ENCODE results near the gene NT5DC3. TPM values are rescaled to one million over a fixed set of nuclear protein-coding genes. Genes with fewer than 3 reads are reported as not detected.

The NT5DC3 gene
- total RNA-seq, 3 donors from 2014 or later: 13.7 to 283 (median 18.0) TPM

DNA sequence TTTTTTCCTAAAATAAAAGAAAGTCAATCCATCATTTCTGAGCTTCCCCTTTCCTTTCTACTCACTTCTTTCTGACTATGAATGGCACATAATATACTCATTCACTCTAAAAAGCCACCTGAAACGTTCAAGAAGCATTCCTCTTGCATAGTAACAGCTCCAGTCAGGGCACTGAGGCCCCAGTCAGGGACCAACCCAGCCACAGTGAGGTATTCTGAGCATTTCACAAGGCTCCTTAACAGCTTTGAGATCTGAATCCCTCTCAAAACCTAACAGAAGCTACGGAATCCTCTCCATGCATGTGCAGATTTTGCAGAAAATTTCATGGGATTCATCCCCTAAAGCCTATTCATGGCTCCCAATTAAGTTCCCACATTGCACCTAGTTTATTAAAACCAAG lies 23.2 kb downstream of the NT5DC3 start:
- intact Hi-C loops (cut with DNase I, micrococcal nuclease): no loop called here
- TF ChIP-seq, protein P1, sequence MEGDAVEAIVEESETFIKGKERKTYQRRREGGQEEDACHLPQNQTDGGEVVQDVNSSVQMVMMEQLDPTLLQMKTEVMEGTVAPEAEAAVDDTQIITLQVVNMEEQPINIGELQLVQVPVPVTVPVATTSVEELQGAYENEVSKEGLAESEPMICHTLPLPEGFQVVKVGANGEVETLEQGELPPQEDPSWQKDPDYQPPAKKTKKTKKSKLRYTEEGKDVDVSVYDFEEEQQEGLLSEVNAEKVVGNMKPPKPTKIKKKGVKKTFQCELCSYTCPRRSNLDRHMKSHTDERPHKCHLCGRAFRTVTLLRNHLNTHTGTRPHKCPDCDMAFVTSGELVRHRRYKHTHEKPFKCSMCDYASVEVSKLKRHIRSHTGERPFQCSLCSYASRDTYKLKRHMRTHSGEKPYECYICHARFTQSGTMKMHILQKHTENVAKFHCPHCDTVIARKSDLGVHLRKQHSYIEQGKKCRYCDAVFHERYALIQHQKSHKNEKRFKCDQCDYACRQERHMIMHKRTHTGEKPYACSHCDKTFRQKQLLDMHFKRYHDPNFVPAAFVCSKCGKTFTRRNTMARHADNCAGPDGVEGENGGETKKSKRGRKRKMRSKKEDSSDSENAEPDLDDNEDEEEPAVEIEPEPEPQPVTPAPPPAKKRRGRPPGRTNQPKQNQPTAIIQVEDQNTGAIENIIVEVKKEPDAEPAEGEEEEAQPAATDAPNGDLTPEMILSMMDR (IDR thresholded peaks at IDR 0.05): no peak
- Histone ChIP-seq H3K4me1 (ENCODE audit: low read depth) (no peaks in the 10 kb centered on the region), H3K4me3 (no peak overlapping the region), H3K9me3 (peaks cover 4% of the 10 kb centered on the region), H3K36me3 (ENCODE audit: low read depth) (no peaks in the 10 kb centered on the region)
- DNase-seq (no peak), ATAC-seq (no peak)

DNA sequence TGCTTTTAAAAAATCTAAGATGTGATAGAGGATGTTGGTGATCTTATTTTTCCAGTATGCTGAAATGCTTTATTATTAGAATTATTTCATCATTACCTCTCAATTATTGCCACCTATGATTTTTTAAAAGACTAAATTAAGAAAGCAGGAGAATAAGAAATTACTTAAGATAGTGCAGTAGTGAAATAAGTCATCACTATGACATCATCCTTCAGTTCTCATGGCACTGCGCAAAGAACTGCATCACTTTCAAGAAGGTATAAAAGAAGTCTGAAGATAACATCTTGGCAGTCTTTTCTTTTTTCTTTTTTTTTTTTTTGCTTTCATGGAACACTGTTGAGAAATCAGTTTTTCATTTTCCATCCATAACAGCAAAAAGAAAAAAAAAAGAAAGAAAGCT lies 24.4 kb downstream of the NT5DC3 start:
- intact Hi-C loops (cut with DNase I, micrococcal nuclease): no loop called here
- TF ChIP-seq, protein P1 (IDR thresholded peaks at IDR 0.05): no peak
- Histone ChIP-seq H3K36me3 (ENCODE audit: low read depth) (no peaks in the 10 kb centered on the region), H3K4me1 (ENCODE audit: low read depth) (no peaks in the 10 kb centered on the region), H3K4me3 (no peak overlapping the region), H3K9me3 (peaks cover 4% of the 10 kb centered on the region)
- no peak for DNase-seq
- ATAC-seq: no peak

DNA sequence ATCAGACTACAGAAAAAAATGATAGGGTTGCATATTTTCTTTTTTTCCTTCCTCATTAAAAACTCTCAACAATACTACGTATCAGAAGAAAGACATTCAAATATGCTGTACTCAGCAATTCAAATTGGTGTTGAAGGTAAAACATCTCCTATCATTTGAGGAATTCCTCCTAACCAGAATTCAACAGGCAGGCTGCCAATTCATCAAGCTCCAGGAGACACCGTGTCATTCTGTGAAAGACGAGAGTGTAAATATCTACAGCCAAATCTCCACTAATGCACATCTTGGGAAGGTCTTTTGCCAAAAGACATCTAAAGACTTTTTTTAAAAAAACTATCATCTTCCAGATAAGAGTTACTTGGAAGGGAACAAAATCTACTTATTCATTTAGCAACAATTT lies 26.6 kb downstream of the NT5DC3 start:
- ATAC-seq (no peak), DNase-seq (no peak)
- intact Hi-C loops (cut with DNase I, micrococcal nuclease): no loop called here
- TF ChIP-seq, protein P1 (IDR thresholded peaks at IDR 0.05): no peak
- H3K9me3 ChIP-seq: no peaks in the 10 kb centered on the region
- H3K4me3 ChIP-seq: no peak overlapping the region
- no peaks in the 10 kb centered on the region for H3K36me3 ChIP-seq (ENCODE audit: low read depth)
- no peaks in the 10 kb centered on the region for H3K4me1 ChIP-seq (ENCODE audit: low read depth)

DNA sequence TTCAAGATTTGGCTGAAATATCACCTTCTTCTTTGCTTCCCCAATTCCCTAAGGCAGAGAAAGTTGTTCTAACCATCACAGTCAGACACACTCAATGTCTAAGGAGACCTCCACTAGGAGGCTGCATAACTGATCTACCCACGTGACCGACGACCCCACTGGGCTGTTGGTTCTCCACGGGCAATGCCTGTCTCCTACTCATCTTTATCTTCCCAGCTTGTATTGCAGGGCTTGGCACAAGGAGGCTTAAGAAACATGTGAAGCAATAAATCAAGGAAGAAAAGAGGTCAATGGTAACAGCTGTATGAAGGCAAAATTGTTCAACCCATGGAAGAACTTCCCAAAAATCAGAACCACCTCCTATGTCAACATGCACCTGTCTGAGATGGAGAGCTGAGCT lies 27.1 kb downstream of the NT5DC3 start:
- TF ChIP-seq, protein P1 (IDR thresholded peaks at IDR 0.05): no peak
- Histone ChIP-seq H3K4me3 (no peak overlapping the region), H3K36me3 (ENCODE audit: low read depth) (no peaks in the 10 kb centered on the region), H3K4me1 (ENCODE audit: low read depth) (no peaks in the 10 kb centered on the region), H3K9me3 (no peaks in the 10 kb centered on the region)
- intact Hi-C loops (cut with DNase I, micrococcal nuclease): no loop called here
- no peak for DNase-seq
- ATAC-seq: no peak

DNA sequence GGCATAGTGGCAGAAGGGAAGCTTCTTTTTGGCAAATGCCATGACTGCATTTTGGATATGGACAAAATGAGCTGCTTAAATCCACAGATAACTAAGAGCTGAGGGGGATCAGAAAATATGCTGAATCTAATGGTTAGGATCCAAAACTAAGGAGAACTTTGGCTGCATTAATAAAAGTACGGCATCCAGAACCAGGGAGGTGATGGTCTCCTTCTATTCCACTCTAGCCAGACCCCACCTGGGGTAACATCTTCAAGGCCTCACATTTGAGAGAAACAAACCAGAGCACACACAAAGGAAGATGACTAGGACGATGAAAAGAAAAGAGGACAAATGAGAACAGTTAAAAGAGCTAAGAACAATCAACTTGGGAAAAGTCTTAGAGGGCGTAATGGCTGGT lies 27.6 kb downstream of the NT5DC3 start:
- TF ChIP-seq, protein P1 (IDR thresholded peaks at IDR 0.05): no peak
- no peak overlapping the region for H3K4me3 ChIP-seq
- no peaks in the 10 kb centered on the region for H3K4me1 ChIP-seq (ENCODE audit: low read depth)
- H3K9me3 ChIP-seq: no peaks in the 10 kb centered on the region
- ATAC-seq (no peak), DNase-seq (no peak)
- no peaks in the 10 kb centered on the region for H3K36me3 ChIP-seq (ENCODE audit: low read depth)
- intact Hi-C loops (cut with DNase I, micrococcal nuclease): no loop called here

DNA sequence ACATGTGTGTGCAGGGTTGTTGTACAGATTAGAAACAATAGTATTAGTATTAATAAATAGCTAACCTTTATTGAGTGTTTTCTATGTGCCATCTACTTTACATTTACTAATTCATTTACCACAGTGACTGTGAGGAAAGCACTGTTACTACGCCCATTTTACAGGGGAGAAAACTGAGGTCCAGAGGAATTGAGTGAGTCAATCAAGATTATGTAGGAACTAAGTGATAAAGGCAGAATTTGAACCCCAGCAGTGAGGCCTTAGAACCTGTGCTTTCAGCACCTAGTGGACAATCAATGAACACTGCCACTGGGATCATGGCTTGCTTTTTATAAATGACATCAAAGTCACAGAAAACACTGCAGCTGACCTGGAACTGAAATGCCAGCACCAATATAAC lies 28.2 kb downstream of the NT5DC3 start:
- TF ChIP-seq, protein P1 (IDR thresholded peaks at IDR 0.05): no peak
- intact Hi-C loops (cut with DNase I, micrococcal nuclease): no loop called here
- H3K4me3 ChIP-seq: no peak overlapping the region
- no peaks in the 10 kb centered on the region for H3K9me3 ChIP-seq
- no peaks in the 10 kb centered on the region for H3K36me3 ChIP-seq (ENCODE audit: low read depth)
- ATAC-seq (no peak), DNase-seq (no peak)
- H3K4me1 ChIP-seq (ENCODE audit: low read depth): no peaks in the 10 kb centered on the region

Measured in mucosa of descending colon (tissue), 3 donors.